SU-DHL-6 (cell line): ENCODE measurements around the gene AGRN.

Experiments
- CTCF ChIP-seq: fragments of 200-600 bp; sonication (generic); IDR thresholded peaks from one replicate; pipeline ENCODE4 v1.5.1; 2017; ENCODE audit warnings: antibody characterized with exemption, mild to moderate bottlenecking, low read length, moderate library complexity; ENCODE audit not compliant: insufficient read depth, poor library complexity, severe bottlenecking
- EZH2phosphoT487 ChIP-seq: fragments of 200-600 bp; sonication (generic), shearing (Covaris generic); conservative IDR thresholded peaks from 2 replicates; pipeline ENCODE4 v1.6.1; 2018; ENCODE audit warnings: mild to moderate bottlenecking, antibody characterized with exemption, low read length, moderate library complexity, mixed read lengths

GRCh38 chr1:996851-997712 is 22.8 kb upstream of the AGRN start:
- TF ChIP-seq CTCF, result no peak
- TF ChIP-seq EZH2phosphoT487, result no peak
